ENCODE measurements around the gene SP100.

DNA sequence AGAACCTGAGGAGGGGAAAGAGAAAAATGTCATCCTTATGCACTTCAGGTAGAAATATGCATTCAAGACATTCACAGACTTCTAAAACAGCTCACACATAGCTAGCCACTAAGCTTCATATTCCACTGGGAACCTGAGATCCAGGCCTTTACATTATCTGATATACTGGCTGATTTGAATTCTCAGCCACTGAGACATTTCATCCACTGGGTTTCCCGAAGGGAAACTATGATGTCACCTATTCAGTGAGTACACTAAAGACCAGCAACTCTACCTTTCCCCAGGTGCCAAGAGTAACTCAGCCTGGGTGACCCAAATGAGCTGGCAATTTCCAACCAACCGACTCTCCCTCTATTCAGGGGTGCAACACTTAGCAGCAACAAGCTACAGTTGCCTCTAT lies 21.7 kb upstream of the SP100 start:
- TF ChIP-seq, protein P1, sequence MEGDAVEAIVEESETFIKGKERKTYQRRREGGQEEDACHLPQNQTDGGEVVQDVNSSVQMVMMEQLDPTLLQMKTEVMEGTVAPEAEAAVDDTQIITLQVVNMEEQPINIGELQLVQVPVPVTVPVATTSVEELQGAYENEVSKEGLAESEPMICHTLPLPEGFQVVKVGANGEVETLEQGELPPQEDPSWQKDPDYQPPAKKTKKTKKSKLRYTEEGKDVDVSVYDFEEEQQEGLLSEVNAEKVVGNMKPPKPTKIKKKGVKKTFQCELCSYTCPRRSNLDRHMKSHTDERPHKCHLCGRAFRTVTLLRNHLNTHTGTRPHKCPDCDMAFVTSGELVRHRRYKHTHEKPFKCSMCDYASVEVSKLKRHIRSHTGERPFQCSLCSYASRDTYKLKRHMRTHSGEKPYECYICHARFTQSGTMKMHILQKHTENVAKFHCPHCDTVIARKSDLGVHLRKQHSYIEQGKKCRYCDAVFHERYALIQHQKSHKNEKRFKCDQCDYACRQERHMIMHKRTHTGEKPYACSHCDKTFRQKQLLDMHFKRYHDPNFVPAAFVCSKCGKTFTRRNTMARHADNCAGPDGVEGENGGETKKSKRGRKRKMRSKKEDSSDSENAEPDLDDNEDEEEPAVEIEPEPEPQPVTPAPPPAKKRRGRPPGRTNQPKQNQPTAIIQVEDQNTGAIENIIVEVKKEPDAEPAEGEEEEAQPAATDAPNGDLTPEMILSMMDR (IDR thresholded peaks at IDR 0.05; ENCODE audit: insufficient read depth, low read length, poor library complexity, severe bottlenecking) = no peak
- TF ChIP-seq EZH2phosphoT487 (conservative IDR thresholded peaks at IDR 0.05; ENCODE audit: low read length) = no peak
